NCI-H2081 (cell line): ENCODE measurements around the gene RDM1.

Experiments used
- DNase-seq, 2 experiments: peaks; one replicate each; lab custom pipeline; 2025; lab: John Stamatoyannopoulos, UW

RDM1 gene

DNA sequence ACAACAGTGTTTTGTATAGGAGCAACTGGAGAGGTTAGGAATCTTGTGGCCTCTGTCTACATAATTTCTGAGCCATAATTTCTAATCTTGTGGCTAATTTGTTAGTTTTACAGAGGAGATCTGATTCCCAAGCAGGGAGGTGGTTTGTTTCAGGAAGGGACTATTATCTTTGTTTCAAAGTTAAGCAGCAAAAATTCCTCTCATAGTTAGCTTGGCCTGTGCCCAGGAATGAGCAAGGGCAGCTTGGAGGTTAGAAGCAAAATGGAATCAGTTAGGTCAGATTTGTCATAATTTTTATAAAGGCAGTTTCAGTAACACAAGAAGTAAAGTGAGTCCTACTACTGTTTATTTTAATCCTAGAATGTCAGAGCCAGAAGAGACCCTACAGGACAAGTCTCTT is 2.0 kb upstream of the RDM1 start:
- no peak for DNase-seq

DNA sequence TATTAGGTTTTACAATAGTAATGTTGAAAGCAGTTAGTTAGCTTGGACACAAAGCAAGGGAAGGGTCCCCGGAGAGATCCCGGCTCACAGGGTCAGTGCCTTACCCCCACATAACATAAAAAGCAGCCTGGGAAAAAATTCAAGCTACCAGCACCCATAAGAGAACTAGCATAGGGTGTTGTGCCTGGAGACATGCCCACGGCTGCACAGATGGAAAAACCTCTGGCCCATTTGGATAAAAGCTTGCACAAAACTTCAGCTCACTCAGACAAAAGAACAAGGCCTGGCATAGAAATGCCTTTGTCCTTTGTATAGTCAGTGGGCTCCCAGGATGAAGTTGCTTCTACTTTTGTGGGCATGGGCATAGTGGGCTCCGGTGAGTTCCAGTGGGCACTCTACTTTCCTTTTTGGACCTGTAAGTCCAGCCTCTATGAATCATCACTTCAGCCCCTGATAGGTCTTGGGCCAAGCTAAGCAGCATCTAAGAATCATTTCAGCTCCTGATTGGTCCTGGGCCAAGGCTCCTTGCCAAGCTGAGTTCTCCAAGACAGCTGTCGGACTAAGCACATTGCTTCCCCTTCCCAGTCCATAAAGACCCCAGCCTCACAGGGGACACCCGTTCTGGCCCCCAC is 1.3 kb upstream of the RDM1 start:
- no peak for DNase-seq

DNA sequence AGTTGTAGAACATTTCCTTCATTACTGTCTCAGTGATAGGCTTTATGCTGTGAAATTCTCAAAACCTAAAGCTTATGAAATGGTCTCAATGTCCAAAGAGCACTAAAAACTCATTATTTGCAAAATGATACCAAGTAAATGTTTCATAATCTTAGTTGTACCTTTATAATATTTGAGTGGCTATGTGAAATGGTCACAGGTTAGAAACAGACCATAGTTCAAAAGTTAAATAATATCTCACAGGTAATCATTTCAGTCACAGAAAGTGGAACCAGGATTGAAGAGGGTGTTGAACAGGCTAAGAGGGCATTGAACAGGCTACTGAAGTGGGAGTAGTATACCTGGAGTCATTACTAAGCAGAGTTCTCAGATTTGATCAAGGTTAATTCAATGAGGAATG is 2.9 kb downstream of the RDM1 start:
- DNase-seq: no peak

DNA sequence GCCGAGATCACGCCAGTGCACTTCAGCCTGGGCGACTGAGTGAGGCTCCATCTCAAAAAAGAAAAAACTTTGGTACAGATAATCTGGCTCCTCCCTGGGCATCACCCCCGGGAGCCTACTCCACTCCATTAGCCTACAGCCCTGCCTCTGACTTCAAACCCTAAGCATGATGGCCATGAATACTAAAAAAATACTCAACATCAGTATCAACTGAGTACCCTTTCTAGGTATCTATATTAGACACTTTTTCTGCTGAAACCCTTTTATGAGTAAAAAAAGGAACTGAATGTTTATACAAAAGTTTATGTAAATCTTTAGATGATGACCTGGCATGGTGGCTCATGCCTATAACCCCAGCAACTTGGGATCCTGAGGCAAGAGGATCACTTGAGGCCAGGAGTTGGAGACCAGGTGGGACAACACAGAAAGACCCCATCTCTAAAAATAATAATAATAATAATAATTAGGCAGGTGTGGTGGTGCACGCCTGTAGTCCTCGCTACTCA is 6.9 kb downstream of the RDM1 start:
- DNase-seq: no peak

DNA sequence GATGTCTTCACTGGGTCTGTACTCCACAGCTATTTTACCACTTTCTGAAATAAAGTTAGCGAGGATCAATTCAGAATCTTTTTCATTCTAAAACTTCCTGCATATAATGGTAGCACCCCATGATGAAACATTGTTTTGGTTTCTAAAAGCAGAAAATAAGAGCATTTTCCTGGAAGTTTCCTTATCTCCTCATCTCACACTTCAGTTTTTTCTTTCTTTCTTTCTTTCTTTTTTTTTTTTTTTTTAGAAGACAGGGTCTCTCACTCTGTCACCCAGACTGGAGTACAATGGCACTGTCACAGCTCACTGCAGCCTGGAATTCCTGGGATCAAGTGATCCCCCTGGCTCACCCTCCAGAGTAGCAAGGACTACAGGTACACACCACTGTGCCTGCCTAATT is 10.3 kb downstream of the RDM1 start:
- DNase-seq: no peak

DNA sequence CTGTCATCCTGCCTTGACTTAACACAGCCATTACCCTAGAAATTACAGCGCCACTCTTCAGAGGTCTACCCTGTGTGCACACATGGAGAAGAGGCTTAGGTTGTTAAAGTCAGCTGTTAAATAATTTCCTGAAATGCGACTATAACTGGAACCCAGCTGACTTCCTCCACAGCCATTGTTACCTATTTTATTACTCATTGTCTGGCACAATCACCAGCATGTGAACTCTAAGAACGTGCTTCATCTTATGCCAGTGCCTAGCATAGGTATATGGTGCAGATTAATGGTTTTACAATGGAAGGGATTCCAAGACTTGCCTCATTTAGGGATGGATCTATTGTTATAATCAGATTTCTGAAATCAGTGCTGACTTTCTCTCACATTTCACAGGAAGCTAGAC is 11.9 kb downstream of the RDM1 start:
- no peak for DNase-seq

DNA sequence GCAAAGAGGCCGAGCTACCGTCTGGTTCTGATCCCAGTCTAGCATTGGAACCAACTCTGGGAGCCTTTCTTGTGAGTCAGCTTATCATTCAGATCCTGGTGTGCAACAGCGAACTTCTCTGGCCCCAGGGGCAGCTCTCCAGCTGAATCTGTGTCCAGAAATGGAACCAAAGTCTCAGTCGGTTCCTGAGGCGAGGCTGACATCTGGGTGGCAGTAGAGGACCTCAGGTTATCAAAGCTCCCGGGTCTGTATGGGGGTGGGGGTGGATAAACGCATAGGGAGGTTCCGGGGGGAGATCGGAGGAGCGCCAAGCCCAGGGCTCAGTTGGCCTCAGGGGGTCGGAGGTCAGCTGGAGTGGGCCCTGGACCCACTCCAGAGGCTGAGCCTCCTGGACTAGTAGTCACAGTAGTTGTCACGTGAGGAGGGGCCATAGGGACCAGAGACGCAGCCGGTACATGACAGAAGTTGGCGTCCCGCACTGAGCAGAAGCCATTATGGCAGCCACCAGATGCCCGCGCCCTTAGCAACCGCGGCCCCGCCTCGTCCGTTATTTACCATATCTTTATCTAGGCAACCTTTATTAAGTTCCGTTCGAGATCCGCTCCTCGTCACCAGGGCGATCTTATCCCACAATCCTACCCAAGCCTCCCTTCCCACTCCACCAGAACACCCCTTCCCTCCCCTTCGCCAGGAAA is 12.9 kb downstream of the RDM1 start:
- DNase-seq: no peak

DNA sequence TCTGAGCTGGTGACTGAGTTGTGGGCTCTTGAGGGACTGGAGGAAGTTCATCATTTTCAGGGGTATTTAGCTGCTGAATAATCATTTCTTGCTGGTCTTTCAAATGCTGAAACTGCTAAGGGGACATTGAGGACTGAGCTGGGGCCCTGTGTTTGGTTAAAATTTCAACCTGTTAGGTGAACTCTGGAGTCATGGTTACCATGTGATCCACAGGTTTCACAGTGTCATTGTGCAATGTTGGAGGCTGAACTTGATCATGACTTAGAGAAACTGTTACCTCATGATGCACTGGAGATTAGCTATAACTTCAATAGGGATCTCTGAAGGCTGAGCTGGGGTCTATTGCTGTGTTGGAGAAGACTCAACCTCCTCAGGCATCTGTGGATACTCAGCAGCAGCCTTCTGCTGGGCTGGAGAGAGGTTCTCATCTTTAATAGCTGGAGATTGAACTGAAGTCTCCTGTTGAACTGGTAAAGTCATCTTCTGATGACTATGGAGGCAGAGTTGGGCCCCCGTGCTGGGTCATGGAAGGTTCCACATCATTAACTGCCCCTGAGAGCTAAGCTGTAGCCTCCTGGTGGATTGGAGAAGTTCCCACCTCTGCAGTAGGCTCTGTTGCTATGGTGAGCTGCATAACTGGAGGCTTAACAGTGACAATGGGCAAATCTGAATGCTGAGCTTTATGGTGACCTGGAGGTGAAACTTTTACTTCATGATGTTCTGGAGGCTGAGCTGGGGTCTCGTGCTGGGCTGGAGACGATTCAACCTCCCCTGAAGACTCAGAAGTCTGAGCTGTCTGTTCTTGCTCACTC is 15.2 kb downstream of the RDM1 start:
- no peak for DNase-seq

DNA sequence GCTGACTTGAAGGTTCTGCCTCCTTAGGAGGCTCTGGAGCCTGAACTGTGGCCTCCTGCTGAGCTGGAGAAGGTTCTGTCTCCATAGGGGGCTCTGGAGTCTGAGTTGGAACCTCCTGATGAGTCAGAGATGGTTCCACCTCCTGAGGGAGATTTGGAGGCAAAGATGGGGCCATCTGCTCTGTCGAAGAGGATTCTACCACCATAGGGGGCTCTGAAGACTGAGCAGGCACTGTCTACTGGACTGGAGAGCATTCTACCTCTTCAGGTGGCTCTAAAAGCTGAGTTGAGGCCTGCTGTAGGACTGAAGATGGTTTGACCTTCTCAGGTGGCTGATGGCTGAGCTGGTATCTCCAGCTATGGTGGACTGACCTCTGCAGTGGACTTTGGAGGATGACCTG is 16.2 kb downstream of the RDM1 start:
- no peak for DNase-seq

DNA sequence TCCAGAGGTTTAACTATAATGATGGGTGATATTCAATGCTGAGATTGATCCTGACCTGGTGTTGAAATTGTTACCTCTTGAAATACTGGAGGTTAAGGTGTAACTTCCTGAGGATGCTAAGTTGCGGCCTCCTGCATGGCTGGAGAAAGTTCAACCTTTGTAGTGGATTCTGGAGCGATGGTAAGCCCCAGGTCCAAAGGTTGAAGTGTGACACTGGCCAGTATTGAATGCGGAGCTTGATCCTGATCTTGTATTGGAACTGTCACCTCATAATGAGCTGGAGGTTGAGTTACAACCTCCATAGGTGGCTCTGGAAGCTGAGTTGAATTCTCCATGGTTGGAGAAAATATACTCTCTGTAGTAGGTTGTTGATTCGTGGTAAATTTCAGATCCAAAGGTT is 17.0 kb downstream of the RDM1 start:
- no peak for DNase-seq

DNA sequence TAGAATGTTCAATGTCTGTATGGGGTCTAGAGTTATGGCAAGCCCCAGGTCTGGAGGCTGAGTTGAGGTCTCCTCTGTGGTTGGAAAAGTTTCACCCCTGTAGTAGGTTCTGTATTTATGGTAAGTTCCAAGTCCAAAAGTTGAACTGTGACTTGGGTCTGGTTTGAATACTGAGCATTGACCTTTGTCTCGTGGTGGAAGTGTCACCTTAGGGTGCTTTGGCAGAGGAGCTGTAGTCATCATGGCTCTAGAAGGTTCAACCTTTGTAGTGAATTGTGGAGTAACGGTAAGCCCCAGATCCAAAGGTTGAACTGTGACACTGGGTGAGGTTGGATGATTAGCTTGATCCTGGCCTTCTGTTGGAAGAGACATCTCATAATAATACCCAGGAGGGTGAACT is 17.6 kb downstream of the RDM1 start:
- no peak for DNase-seq

DNA sequence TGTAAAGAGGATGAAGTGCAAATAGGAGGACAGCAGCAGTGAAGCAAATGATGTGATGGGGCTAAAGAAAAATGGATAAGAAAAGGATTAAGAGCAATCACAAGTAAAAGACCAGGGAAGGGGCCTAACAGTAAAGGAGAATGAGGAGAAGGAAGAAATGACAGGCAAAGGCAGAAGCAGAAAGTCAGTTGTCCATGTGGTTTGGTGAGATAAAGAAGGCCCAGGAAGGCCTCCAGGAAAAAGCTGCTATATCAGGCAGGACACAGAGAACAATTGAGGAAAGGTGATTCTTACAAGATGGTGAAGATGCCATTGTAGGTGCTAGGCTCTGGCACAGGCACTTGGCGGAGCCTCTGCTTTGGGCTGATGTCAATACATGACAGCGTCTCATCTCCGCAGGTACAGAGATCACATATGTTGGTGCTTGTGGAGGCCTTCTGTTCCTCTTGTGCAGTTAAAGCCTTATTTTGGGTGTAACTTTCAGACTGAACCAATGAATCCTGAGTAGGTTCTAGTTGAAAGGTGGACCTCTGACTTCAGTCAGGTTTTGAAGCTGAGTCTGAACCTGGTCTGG is 18.1 kb downstream of the RDM1 start:
- DNase-seq: no peak

DNA sequence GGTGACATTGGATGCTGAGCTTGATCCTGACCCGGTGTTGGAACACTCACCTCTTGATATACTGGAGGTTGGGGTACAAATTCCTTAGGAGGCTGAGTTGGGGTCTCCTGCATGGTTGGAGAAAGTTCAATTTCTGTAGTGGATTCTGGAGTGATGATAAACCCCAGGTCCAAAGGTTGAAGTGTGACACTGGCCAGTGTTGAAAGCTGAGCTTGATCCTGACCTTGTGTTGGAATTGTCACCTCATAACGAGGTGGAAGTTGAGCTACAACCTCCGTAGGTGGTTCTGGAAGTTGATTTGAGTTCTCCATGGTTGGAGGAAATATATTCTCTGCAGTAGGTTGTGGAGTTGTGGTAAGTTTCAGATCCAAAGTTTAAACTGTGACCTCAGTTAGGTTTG is 21.2 kb downstream of the RDM1 start:
- DNase-seq: no peak

DNA sequence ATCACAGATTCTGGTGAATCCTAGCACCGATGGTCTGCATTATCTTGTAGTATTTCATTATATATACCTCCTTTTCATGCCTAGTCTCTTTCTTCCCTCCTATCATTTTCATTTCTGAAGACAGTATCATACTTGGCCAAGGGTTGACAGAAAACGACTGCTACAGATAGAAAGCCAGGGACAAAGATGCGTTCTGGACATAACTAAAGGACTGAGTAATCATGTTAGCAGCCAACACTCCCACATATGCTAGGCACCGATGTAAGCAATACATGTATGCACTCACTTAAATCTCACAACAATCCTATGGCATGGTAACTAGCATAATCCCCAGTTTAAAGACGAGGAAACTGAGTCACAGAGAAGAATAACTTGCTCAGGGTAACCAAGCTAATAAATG is 22.9 kb downstream of the RDM1 start:
- no peak for DNase-seq

DNA sequence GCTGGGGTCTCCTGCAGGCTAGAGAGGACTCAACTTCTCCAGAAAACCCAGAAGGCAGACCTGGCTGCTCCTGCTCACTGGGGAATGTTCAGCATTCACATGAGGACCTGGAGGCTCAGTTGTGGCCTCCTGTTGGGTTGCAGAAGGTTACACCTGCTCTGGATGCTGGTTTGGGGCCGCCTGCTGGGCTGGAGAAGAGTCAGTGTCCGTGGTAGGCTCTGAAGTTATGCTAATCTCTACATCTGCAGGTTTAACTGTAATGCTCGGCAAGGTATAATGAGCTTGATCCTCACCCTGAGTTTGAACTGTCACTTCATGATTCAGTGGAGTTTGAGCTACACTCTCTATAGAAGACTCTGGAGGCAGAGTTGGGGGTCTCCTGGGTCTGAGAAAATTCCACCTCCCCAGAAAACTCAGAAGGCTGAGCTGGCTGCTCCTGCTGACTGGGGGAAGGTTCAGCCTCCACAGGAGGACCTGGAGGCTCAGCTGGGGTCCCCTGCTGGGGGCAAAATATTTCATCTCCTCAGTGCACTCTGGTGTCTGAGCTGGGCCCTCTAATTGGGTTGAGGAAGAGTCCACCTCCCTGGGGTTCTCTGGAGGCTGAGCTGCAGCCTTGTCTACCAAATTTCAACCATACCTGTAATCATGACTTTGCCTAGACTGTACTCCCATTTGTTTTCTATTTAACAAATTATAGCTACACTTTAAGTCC is 23.5 kb downstream of the RDM1 start:
- DNase-seq: no peak

DNA sequence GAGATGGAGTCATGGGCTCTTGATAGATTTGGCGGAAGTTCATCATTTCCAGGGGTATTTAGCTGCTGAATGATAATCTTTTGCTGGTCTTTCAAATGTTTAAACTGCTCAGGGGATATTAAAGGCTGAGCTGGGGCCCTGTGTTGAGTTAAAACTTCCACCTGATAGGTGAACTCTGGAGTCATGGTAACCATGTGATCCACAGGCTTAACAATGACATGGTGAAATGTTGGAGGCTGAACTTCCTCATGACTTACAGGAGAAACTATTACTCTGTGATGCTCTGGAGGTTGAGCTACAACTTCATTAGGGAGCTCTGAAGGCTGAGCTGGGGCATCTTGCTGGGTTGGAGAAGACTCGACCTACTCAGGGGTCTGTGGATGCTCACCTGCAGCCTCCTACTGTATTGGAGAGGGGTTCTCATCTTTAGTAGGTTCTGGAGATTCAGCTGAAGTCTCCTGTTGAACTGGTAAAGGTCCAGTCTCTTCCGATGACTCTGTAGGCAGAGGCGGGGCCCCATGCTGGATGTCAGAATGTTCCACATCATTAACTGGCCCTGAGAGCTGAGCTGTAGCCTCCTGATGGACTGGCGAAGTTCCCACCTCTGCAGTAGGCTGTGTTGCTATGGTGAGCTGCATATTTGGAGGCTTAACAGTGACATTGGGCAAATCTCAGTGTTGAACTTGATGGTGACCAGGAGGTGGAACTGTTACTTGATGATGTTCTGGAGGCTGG is 24.2 kb downstream of the RDM1 start:
- DNase-seq: no peak

DNA sequence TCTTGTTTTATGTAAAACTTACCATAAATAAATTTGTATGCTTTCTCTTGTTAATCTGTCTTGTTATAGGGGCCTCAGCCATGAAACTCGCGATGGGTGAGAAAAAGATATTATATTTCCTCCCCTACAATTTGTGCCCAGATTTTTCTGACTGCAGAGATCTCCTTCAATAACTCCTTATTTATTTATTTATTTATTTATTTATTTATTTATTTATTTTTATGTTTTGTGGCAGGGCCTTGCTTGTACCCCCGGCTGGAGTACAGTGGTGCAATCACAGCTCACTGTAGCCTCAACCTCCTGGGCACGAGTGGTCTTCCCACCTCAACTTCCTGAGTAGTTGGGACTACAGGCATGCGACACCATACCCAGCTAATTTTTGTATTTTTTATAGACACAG is 27.1 kb downstream of the RDM1 start:
- DNase-seq: no peak

DNA sequence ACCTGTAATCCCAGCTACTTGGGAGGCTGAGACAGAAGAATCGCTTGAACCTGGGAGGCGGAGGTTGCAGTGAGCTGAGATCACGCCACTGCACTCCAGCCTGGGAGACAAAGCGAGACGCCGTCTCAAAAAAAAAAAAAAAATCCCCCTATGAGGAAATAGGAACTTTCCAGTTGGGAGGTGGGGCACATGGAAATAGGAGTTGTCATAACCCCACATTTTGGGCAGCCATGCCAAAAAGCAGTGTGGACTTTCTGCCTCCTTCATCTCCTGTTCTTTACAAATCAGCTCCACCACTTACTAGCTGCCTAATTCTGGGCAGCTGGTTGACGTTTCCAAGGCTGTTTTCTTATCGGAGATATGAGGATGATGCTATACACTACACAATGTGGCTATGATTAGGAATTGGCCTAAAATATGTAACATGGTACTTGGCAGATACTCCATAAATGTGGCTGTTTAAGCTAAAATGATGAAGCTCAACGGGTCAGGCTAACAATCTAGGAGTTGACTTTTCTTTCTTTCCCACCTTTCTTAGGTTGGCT is 28.9 kb downstream of the RDM1 start:
- DNase-seq: no peak

DNA sequence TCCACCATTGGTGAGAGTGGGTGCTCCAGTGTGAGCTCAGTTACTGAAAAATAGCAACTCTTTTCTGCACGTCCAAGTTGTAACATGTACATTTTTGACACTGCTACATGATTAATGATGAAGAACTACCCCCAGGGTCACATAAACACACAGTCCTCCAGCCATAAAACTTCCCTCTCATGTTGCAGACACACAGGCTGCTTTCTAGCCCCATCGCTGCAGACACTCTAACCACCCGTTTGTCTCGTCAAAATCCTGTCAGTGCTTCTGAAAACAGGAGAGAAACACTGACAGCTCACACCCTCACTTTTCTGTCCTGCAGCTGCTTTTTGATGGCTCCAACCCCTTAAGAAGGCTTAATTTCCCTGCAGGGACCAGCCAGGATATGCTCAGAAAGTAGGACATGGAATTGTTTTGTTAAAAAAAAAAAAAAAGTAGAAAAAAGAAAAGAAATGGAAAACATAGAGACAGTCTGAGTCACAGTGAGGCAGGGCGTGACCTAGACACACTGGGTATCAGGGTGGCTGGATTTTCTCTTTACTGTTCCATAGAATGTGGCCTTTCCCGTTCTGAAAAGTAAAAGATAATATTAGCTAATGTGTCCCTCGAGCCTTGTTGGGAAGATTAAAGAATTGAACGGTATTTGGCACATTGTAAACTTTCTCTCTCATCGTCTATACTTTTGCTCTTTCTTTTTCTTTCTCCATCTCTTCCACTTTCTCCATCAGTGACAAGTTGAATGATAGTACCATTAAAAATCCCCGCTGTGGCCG is 29.7 kb downstream of the RDM1 start:
- no peak for DNase-seq

DNA sequence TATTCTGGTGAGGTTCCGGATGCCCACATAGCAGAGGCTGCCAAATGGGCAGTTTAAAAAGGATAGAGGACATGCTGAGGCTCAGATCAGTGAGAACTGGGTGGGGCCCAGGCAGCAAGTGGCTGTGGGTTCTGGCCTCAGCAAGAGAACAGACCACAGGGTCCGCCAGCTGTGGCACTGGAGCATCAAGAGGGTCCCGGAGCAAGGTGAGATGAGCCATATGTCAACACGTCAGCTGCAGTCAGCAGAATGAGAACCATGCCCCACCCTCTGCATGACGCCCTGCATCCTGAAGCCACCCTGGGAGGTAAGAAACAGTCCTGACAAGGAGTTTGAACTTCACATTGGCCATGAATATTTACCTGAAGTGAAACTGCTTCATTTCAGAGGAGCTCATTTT is 30.3 kb downstream of the RDM1 start:
- DNase-seq: no peak
